GM23338 (cell line): ENCODE data around the gene SEMA3C.

Experiments used
- CREB1 ChIP-seq: fragments of 250-450 bp; sonication (Bioruptor Pico); IDR thresholded peaks from 2 replicates; pipeline ENCODE4 v1.5.0; 2020; ENCODE audit warnings: low read depth, mild to moderate bottlenecking, moderate library complexity
- CTCF ChIP-seq, 2 experiments: fragments of 200-600 bp in 1 of 2; sonication (generic) in 1 of 2; conservative IDR thresholded peaks; 2 replicates each; pipeline versions ENCODE4 v1.5.1 to v1.6.1; 2016 to 2017; ENCODE audit warnings: antibody characterized with exemption in 2 of 2, low read depth in 2 of 2, mild to moderate bottlenecking in 2 of 2, moderate library complexity in 1 of 2
- EZH2 ChIP-seq: fragments of 200-600 bp; sonication (generic); IDR thresholded peaks from one replicate; pipeline ENCODE4 v1.8.0; 2017; ENCODE audit warnings: antibody characterized with exemption, mild to moderate bottlenecking, low read depth; ENCODE audit not compliant: unreplicated experiment
- JUNB ChIP-seq: IDR thresholded peaks from one replicate; pipeline ENCODE4 v1.6.1; 2016; ENCODE audit warnings: antibody characterized with exemption; ENCODE audit not compliant: unreplicated experiment
- POLR2AphosphoS5 ChIP-seq: IDR thresholded peaks from 2 replicates; pipeline ENCODE4 v1.6.1; 2016; ENCODE audit warnings: antibody characterized with exemption, low read depth
- ZNF114 ChIP-seq: fragments of 250-450 bp; sonication (Bioruptor Pico); IDR thresholded peaks from 2 replicates; pipeline ENCODE4 v1.5.0; 2020; ENCODE audit warnings: mild to moderate bottlenecking, moderate library complexity
- TF ChIP-seq, protein P1 (sequence below): IDR thresholded peaks from one replicate; pipeline ENCODE4 v1.6.1; 2018; ENCODE audit warnings: antibody characterized with exemption; ENCODE audit not compliant: unreplicated experiment

DNA sequence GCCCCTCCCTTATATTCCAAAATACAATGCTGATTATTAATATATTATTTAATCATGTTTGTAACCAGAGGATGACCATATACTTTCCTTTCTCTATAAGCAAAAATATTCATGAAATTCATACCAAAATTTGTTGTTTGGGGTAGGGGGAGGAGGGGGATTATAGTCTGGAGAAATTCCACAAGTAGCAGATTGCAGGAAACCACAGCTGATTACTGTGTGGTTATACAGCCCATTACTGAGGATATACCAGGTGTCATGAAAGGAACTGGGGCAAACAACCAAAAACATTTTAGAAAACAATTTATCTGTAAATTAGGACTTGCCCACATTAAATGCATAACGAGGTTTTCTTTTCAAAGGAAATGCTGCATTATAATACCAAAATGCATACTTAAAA, 50.3 kb downstream of the SEMA3C start:
- TF ChIP-seq CTCF (conservative IDR thresholded peaks at IDR 0.05; ENCODE audit: low read depth in 2 of 2) (no peak), POLR2AphosphoS5 (no peak), JUNB (no peak), CREB1 (CRISPR knock-in tag) (no peak), EZH2 (no peak), ZNF114 (no peak)
- TF ChIP-seq, protein P1, sequence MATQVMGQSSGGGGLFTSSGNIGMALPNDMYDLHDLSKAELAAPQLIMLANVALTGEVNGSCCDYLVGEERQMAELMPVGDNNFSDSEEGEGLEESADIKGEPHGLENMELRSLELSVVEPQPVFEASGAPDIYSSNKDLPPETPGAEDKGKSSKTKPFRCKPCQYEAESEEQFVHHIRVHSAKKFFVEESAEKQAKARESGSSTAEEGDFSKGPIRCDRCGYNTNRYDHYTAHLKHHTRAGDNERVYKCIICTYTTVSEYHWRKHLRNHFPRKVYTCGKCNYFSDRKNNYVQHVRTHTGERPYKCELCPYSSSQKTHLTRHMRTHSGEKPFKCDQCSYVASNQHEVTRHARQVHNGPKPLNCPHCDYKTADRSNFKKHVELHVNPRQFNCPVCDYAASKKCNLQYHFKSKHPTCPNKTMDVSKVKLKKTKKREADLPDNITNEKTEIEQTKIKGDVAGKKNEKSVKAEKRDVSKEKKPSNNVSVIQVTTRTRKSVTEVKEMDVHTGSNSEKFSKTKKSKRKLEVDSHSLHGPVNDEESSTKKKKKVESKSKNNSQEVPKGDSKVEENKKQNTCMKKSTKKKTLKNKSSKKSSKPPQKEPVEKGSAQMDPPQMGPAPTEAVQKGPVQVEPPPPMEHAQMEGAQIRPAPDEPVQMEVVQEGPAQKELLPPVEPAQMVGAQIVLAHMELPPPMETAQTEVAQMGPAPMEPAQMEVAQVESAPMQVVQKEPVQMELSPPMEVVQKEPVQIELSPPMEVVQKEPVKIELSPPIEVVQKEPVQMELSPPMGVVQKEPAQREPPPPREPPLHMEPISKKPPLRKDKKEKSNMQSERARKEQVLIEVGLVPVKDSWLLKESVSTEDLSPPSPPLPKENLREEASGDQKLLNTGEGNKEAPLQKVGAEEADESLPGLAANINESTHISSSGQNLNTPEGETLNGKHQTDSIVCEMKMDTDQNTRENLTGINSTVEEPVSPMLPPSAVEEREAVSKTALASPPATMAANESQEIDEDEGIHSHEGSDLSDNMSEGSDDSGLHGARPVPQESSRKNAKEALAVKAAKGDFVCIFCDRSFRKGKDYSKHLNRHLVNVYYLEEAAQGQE: no peak
